ENCODE data around the gene EFR3B.
"Not testable (repeated sequence)": the region's sequence is repeated elsewhere in the genome, so short reads cannot be mapped to it uniquely, and the experiment has no call there.

The EFR3B gene

GRCh38 chr2:25161055-25161781 lies 119.3 kb downstream of the EFR3B start:
- Histone ChIP-seq H3K4me3 (no peak overlapping the region), H3K27me3 (peaks cover 4% of the 10 kb centered on the region; the same call in 1 of the 2 replicates), H3K9me3 (peaks cover 11% of the 10 kb centered on the region), H3K4me1 (peaks cover 23% of the 10 kb centered on the region), H4K20me1 (no peaks in the 10 kb centered on the region), H3K27ac (no peak overlapping the region), H3K9ac (no peak overlapping the region), H3K36me3 (no peaks in the 10 kb centered on the region), H3K4me2 (peak overlapping the region; percentile 28)
- TF ChIP-seq Cebpa-rat (IDR thresholded peaks at IDR 0.05): no peak

DNA sequence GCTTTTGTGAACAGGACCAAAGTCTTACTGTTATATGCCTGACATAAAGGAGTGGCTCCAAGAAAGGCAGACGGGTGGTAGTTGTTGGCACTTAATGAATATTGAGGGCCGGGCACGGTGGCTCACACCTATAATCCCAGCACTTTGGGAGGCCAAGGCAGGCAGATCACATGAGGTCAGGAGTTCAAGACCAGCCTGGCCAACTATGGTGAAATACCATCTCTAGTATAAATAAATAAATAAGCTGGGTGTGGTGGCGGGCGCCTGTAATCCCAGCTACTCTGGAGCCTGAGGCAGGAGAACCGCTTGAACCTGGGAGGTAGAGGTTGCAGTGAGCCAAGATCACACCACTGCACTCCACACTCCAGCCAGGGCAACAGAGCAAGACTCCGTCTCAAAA lies 120.2 kb downstream of the EFR3B start:
- H3K36me3 ChIP-seq, H3K4me3 ChIP-seq, H3K4me2 ChIP-seq, H3K9ac ChIP-seq, H3K27ac ChIP-seq, H4K20me1 ChIP-seq: not testable (repeated sequence)
- H3K4me1 ChIP-seq: peaks cover 27% of the 10 kb centered on the region
- peaks cover 11% of the 10 kb centered on the region for H3K9me3 ChIP-seq
- peaks cover 12% of the 10 kb centered on the region for H3K27me3 ChIP-seq

GRCh38 chr2:25164561-25164960 lies 122.7 kb downstream of the EFR3B start:
- Histone ChIP-seq H3K9ac (no peak overlapping the region), H3K9me3 (peaks cover 11% of the 10 kb centered on the region), H3K4me2 (no peak overlapping the region; the same call in 1 of the 2 replicates), H4K20me1 (peaks cover 26% of the 10 kb centered on the region), H3K4me3 (no peak overlapping the region), H3K27me3 (peaks cover 37% of the 10 kb centered on the region), H3K36me3 (no peaks in the 10 kb centered on the region), H3K4me1 (peaks cover 41% of the 10 kb centered on the region), H3K27ac (no peak overlapping the region)
- TF ChIP-seq Cebpa-rat (IDR thresholded peaks at IDR 0.05): no peak

GRCh38 chr2:25165992-25166875 lies 124.4 kb downstream of the EFR3B start:
- peaks cover 38% of the 10 kb centered on the region for H3K4me1 ChIP-seq
- no peaks in the 10 kb centered on the region for H3K36me3 ChIP-seq
- H3K9ac ChIP-seq: no peak overlapping the region
- peak overlapping the region; percentile 73 for H3K4me2 ChIP-seq
- H4K20me1 ChIP-seq: peaks cover 26% of the 10 kb centered on the region
- peaks cover 47% of the 10 kb centered on the region for H3K27me3 ChIP-seq
- H3K27ac ChIP-seq: no peak overlapping the region
- no peak for TF ChIP-seq Cebpa-rat (IDR thresholded peaks at IDR 0.05)
- no peak overlapping the region for H3K4me3 ChIP-seq
- peaks cover 5% of the 10 kb centered on the region for H3K9me3 ChIP-seq

DNA sequence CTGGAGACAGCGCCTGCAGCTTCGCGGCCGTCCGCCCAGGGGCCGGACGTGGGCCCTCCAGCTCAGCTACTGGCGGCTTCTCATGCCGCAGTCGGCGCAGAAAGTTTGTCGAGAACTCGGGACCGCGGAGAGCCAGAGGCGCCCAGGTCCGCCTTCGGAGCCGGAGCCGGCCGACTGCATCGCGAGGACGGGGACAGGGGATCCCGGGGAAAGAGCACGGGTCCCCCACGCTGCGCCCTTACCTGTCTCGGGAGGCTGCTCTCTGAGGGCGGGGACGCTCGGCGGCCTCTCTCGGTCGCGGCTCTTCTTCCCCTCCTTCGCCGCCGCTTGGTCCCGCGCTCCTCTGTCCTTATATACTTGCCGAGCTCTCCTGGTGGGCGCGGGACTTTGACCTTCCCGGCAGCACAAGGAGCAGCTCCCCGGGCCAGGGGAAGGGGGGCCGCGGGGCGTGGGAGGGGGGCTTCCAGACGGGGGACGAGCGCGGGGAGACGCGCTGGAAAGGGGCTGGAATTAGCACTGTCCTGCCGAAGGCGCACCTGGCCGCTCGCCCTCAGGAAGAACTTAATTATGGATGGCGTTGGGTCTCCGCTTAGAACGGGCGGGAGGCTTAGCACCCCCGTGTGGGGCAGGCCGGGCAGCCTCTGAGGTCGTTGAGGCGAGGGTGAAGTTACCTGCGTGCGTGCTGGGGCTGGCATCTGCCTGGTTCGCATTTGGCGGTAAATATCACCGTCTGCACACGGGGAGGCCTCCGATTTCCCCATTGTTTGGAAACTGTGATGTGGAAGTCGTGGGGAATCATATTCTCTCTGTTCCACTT lies 126.6 kb downstream of the EFR3B start, which contains the start of gene POMC:
Gene POMC (minus strand): TSS at position 325 of the 817 bp plus-strand sequence. CDS start 3,808 bp downstream, outside the sequence.
- H3K27ac ChIP-seq: no peak within 1 kb of the TSS
- H3K4me3 ChIP-seq: peak within 1 kb of the TSS; percentile 63
- H3K4me1 ChIP-seq: peaks cover 42% of the 10 kb centered on the region
- H3K4me2 ChIP-seq: peak within 1 kb of the TSS; percentile 96
- TF ChIP-seq Cebpa-rat (IDR thresholded peaks at IDR 0.05): no peak
- H3K9me3 ChIP-seq: no peaks in the 10 kb centered on the region
- 0 out of 2 replicates have a peak within 1 kb of the TSS, but pooled peaks have one; percentile 24 for H3K9ac ChIP-seq
- H3K36me3 ChIP-seq: no peaks in the 10 kb centered on the region
- peaks cover 26% of the 10 kb centered on the region for H4K20me1 ChIP-seq
- H3K27me3 ChIP-seq: peaks cover 47% of the 10 kb centered on the region

DNA sequence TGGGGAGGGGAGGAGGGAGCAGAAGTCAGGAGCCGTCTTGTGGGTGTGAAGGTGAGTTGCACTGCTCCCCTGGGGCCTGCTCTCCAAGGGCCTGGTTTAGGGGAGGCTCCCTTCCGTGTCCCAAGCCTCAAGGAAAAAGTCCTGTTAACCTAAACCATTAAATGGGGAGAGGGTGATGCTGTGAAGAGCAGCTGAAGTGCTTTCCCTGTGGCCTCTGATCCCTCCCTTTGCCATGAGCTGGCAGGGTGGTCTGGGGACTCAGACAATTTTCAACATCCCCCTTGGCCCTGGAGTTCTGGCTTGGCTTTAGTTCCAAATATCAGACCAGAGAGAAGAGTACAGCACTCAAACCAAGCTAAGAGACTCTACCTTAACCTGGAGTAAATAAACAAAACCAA lies 127.2 kb downstream of the EFR3B start:
- Histone ChIP-seq H3K36me3 (no peaks in the 10 kb centered on the region), H3K4me1 (peaks cover 46% of the 10 kb centered on the region), H4K20me1 (peaks cover 26% of the 10 kb centered on the region), H3K27ac (no peak overlapping the region), H3K4me2 (peak overlapping the region; percentile 96), H3K27me3 (peaks cover 47% of the 10 kb centered on the region), H3K4me3 (peak overlapping the region; percentile 63; the same call in 1 of the 2 replicates), H3K9me3 (no peaks in the 10 kb centered on the region), H3K9ac (no peak overlapping the region)
- TF ChIP-seq Cebpa-rat (IDR thresholded peaks at IDR 0.05): no peak

DNA sequence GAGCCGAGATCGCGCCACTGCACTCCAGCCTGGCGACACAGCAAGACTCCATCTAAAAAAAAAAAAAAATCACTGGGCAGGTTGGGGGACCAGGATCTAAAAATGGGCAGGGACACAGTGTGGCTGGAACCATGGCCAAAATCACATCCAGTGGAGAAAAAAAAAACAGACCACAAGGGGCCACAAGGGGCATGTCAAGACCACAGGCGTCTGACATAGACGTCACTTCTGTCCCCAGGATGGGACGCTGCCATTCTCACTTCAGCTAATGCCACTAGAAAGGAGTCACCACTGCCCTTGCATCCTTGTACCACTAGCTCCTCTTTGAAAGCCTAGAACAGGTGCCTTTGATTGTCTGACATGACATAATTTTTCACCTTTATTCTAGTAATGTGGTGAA lies 129.0 kb downstream of the EFR3B start:
- H4K20me1 ChIP-seq: peaks cover 26% of the 10 kb centered on the region
- TF ChIP-seq Cebpa-rat (IDR thresholded peaks at IDR 0.05): no peak
- H3K27me3 ChIP-seq: peaks cover 47% of the 10 kb centered on the region
- H3K4me1 ChIP-seq: peaks cover 34% of the 10 kb centered on the region
- no peaks in the 10 kb centered on the region for H3K36me3 ChIP-seq
- H3K4me3 ChIP-seq: no peak overlapping the region
- H3K4me2 ChIP-seq: no peak overlapping the region
- H3K9ac ChIP-seq: no peak overlapping the region
- H3K9me3 ChIP-seq: no peaks in the 10 kb centered on the region
- no peak overlapping the region for H3K27ac ChIP-seq

GRCh38 chr2:25173719-25174118 lies 131.8 kb downstream of the EFR3B start:
- H3K4me3 ChIP-seq: no peak overlapping the region

More at GRCh38 chr2:25173719-25174118, 131.8 kb downstream of the EFR3B start:
- peaks cover 7% of the 10 kb centered on the region; the same call in 1 of the 2 replicates for H4K20me1 ChIP-seq
- no peak overlapping the region for H3K27ac ChIP-seq
- no peaks in the 10 kb centered on the region for H3K9me3 ChIP-seq
- no peaks in the 10 kb centered on the region for H3K36me3 ChIP-seq
- peak overlapping the region; percentile 37; the same call in 1 of the 2 replicates for H3K4me2 ChIP-seq
- H3K4me1 ChIP-seq: peaks cover 15% of the 10 kb centered on the region; the same call in 1 of the 2 replicates
- peaks cover 20% of the 10 kb centered on the region for H3K27me3 ChIP-seq
- H3K9ac ChIP-seq: no peak overlapping the region
- TF ChIP-seq Cebpa-rat (IDR thresholded peaks at IDR 0.05): no peak

Measured in BLaER1 (cell line).